Right lobe of liver (tissue), 6 donors: ENCODE results near the gene CERT1. TPM values are rescaled to one million over a fixed set of nuclear protein-coding genes. Genes with fewer than 3 reads are reported as not detected.
"Not testable (repeated sequence)": the region's sequence is repeated elsewhere in the genome, so short reads cannot be mapped to it uniquely, and the experiment has no call there.

Source experiments
- ATAC-seq, 4 donors: fragments of 200-7000 bp; cut with Tn5 transposase; one replicate each; pipeline ENCODE4 v1.9.1; 2020; ENCODE audit warnings: mild to moderate bottlenecking in 4 of 4, moderate library complexity in 4 of 4
- DNase-seq, 3 donors: peaks; one replicate each; pipeline ENCODE4 v3.0.0-alpha.2; 2020
- H3K27ac ChIP-seq, 3 donors: fragments of 200-600 bp; one replicate each; pipeline ENCODE4 v1.8.0; 2022
- H3K27me3 ChIP-seq, 2 donors: fragments of 200-600 bp; one replicate each; pipeline ENCODE4 v1.8.0; 2022
- H3K36me3 ChIP-seq, 4 donors: fragments of 200-600 bp; sonication (generic) in 1 of 4; one replicate each; pipeline versions ENCODE4 v1.5.1 to v1.8.0; 2017 to 2022; ENCODE audit warnings: control low read depth in 1 of 4
- H3K4me1 ChIP-seq, 4 donors: fragments of 200-600 bp; sonication (generic) in 1 of 4; one replicate each; pipeline versions ENCODE4 v1.5.1 to v1.8.0; 2017 to 2022; ENCODE audit warnings: control low read depth in 1 of 4
- H3K4me3 ChIP-seq, 3 donors: fragments of 200-600 bp; one replicate each; pipeline ENCODE4 v1.8.0; 2022
- H3K9me3 ChIP-seq, 4 donors: fragments of 200-600 bp; sonication (generic) in 1 of 4; one replicate each; pipeline versions ENCODE4 v1.5.1 to v1.8.0; 2017 to 2022; ENCODE audit warnings: control low read depth in 1 of 4
- POLR2A ChIP-seq: fragments of 450-650 bp; IDR thresholded peaks from one replicate; pipeline ENCODE4 v1.6.1; 2017; ENCODE audit warnings: antibody characterized with exemption, mild to moderate bottlenecking
- WGBS: methylation state at CpG from one replicate; pipeline ENCODE4 v1.1.6; 2018; ENCODE audit warnings: low coverage, low lambda C conversion rate; ENCODE audit not compliant: insufficient coverage; ENCODE audit errors: missing lambda C conversion rate; 5-methylcytosine and 5-hydroxymethylcytosine counted together
- intact Hi-C, 2 donors: fragments of 100-400 bp; cut with DNase I; formaldehyde crosslinking; loops; one replicate each; pipeline versions ENCODE4 v1.11.2 to v1.14.1; 2022
- total RNA-seq, 6 experiments: library from RNA; depleted of rRNA in 2 of 6; stranded (reverse); fragments of >200 nt in 2 of 6; fragmentation: NEBNext Ultra II Directional in 3 of 6; extraction: Animal tissue kit (Norgen Biotek cat#: 25700) in 3 of 6; gene quantifications; one replicate each; pipeline versions ENCODE4 v1.1.0 to v1.2.4, GENCODE V29; 2016 to 2023
- TF ChIP-seq, protein P1 (sequence below), 4 donors: fragments of 200-600 bp in 3 of 4; fragments of 450-650 bp in 1 of 4; IDR thresholded peaks; one replicate each; pipeline versions ENCODE4 v1.5.1 to v1.8.0; 2016 to 2022; ENCODE audit warnings: antibody characterized with exemption in 4 of 4, mild to moderate bottlenecking in 2 of 4
- donor health status: DM: no; HTN: yes; CAD: no.
- donor health status: DM: no; HTN: no; CAD: no.
- donor health status: DM: no; HTN: no; CAD: no.
- donor health status: DM: no; HTN: yes; CAD: no.
- donor health status: DM: no; HTN: yes; CAD: no.

Gene CERT1
- total RNA-seq, 6 experiments from 2014 or later, result 14.6 to 25.5 (median 19.7) TPM

DNA sequence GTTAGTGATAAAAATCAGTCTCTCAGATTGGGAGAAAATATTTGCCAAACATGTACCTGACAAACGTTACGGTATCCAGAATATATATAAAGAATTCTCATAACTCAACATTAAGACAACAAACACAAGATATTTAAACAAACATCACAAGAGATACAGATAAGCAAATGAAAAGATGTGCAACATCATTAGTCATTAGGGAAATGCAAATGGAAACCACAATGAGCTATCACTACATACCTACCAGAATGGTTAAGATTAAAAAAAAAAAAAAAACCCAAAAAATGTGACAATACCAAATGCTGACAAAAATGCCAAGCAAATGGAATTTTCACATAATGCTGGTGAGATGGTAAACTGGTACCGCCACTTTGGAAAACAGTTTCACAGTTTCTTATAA lies 15.4 kb downstream of the CERT1 start:
- no peak for ATAC-seq
- Histone ChIP-seq H3K9me3 (no peaks in the 10 kb centered on the region), H3K27me3 (no peaks in the 10 kb centered on the region), H3K4me1 (no peaks in the 10 kb centered on the region), H3K36me3 (peaks cover 0 to 4% (median 0%) of the 10 kb centered on the region in 4 donors), H3K4me3 (no peak overlapping the region), H3K27ac (no peak overlapping the region)
- no peak for TF ChIP-seq POLR2A
- TF ChIP-seq, protein P1, sequence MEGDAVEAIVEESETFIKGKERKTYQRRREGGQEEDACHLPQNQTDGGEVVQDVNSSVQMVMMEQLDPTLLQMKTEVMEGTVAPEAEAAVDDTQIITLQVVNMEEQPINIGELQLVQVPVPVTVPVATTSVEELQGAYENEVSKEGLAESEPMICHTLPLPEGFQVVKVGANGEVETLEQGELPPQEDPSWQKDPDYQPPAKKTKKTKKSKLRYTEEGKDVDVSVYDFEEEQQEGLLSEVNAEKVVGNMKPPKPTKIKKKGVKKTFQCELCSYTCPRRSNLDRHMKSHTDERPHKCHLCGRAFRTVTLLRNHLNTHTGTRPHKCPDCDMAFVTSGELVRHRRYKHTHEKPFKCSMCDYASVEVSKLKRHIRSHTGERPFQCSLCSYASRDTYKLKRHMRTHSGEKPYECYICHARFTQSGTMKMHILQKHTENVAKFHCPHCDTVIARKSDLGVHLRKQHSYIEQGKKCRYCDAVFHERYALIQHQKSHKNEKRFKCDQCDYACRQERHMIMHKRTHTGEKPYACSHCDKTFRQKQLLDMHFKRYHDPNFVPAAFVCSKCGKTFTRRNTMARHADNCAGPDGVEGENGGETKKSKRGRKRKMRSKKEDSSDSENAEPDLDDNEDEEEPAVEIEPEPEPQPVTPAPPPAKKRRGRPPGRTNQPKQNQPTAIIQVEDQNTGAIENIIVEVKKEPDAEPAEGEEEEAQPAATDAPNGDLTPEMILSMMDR (IDR thresholded peaks at IDR 0.05), result no peak
- intact Hi-C loops, result no loop called here
- WGBS, result 93% methylated on average over 3 of the region's 3 CpGs
- DNase-seq, result no peak

DNA sequence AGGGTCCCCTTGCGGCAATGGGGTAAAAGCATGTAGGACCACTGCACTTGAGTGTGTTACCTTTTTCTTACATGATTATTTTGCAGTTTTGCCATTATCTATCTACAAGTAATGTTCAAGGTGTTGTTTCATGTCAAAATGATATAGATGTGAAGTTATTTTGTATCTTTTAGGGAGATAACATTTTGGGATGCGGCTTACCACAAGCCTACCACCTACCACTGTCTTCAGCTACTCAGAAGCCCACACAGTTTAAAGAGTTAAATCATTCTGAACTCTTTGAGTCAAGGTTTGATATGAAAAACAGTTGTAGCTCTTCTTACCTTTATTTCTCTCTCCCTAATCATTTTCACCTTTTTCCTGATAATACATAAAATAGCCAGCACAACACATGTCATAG lies 19.8 kb downstream of the CERT1 start:
- WGBS, result 93% methylated on average over 2 of the region's 2 CpGs
- TF ChIP-seq POLR2A, result no peak
- TF ChIP-seq, protein P1 (IDR thresholded peaks at IDR 0.05), result no peak
- Histone ChIP-seq H3K4me1 (no peaks in the 10 kb centered on the region), H3K9me3 (no peaks in the 10 kb centered on the region), H3K36me3 (peaks cover 0 to 4% (median 0%) of the 10 kb centered on the region in 4 donors), H3K27ac (no peak overlapping the region), H3K4me3 (no peak overlapping the region), H3K27me3 (no peaks in the 10 kb centered on the region)
- DNase-seq (no peak), ATAC-seq (no peak)
- intact Hi-C loops, result no loop called here

DNA sequence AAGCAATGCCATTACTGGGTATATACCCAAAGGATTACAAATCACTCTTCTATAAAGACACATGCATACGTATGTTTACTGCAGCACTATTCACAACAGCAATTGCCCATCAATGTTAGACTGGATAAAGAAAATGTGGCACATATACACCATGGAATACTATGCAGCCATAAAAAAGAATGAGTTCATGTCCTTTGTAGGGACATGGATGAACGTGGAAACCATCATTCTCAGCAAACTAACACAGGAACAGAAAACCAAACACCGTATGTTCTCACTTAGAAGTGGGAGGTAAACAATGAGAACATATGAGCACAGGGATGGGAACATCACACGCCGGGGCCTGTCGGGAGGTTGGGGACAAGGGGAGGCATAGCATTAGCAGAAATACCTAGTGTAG lies 21.6 kb downstream of the CERT1 start:
- 91% methylated on average over 6 of the region's 6 CpGs for WGBS
- DNase-seq, H3K27me3 ChIP-seq, H3K4me3 ChIP-seq, H3K4me1 ChIP-seq, ATAC-seq, H3K9me3 ChIP-seq, H3K36me3 ChIP-seq, intact Hi-C loops, H3K27ac ChIP-seq: not testable (repeated sequence)

DNA sequence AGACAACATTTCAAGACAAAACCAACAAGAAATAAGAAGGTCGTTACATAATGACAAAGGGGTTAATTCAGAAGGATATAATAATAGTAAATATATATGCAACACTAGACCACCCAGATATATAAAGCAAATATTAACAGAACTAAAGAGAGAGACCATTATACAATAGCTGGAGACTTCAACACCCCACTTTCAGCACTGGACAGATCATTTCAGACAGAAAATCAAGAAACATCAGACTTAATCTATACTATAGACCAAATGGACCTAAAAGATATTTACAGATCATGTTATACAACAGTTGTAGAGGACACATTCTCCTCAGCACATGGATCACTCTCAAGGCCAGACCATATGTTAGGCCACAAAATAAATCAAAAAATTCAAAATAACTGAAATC lies 26.8 kb downstream of the CERT1 start:
- ATAC-seq (no peak), DNase-seq (no peak)
- H3K27ac ChIP-seq, result no peak overlapping the region
- H3K27me3 ChIP-seq, result no peaks in the 10 kb centered on the region
- H3K4me1 ChIP-seq, result no peaks in the 10 kb centered on the region
- TF ChIP-seq, protein P1 (IDR thresholded peaks at IDR 0.05), result no peak
- TF ChIP-seq POLR2A, result no peak
- no peaks in the 10 kb centered on the region for H3K36me3 ChIP-seq
- H3K4me3 ChIP-seq, result no peak overlapping the region
- H3K9me3 ChIP-seq, result no peaks in the 10 kb centered on the region
- intact Hi-C loops, result no loop called here
- WGBS, result 85% methylated on average over 1 of the region's 1 CpG

DNA sequence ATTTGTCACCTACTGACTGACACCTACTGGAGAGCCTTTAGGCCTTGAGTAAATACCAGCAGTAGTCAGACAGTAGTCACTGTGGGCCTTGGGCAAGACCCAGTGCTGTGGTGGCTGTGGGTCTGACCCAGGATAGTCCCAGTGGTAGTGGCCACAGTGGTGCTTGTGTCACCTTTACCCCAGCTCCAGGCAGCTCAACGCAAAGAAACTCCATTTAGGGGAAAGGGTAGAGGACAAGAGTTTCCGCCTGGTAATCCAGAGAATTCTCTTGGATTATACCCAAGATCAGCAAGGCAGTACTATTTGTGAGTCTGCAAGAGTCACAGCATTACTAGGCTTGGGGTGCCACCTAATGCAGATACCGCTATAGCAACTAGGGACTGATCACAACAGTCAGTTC lies 28.9 kb downstream of the CERT1 start:
- DNase-seq, result peak in 1 of 3 donors; percentile 36
- Histone ChIP-seq H3K36me3 (no peaks in the 10 kb centered on the region), H3K27me3 (no peaks in the 10 kb centered on the region), H3K4me3 (no peak overlapping the region), H3K27ac (peak overlapping the region in 1 of 3 donors; percentile 5), H3K9me3 (no peaks in the 10 kb centered on the region), H3K4me1 (no peaks in the 10 kb centered on the region)
- TF ChIP-seq POLR2A, result no peak
- TF ChIP-seq, protein P1 (IDR thresholded peaks at IDR 0.05), result peak in 1 of 4 donors; percentile 14
- WGBS, result 100% methylated on average over 1 of the region's 3 CpGs
- peak; percentile 46 to 97 (median 63) for ATAC-seq
- intact Hi-C loops, result no loop called here
